T47D (cell line): ENCODE results near the gene RSAD1.

Experiments used
- DNase-seq, 2 experiments: peaks; one replicate each; pipeline versions ENCODE4 v3.0.0 to v3.0.0-alpha.2; 2011 to 2012; ENCODE audit warnings: low read depth in 1 of 2, low spot score in 1 of 2
- JUND ChIP-seq: IDR thresholded peaks from 2 replicates; pipeline ENCODE4 v1.6.1; 2012; ENCODE audit warnings: low read depth
- in situ Hi-C: cut with HindIII; loops from 2 replicates; pipeline ENCODE4 v1.10.0; 2016; ENCODE audit warnings: low sequenced_read_pairs, low pct_unique_long_range_greater_than_20kb

The RSAD1 gene

GRCh38 chr17:50480854-50481490 lies 2.3 kb downstream of the RSAD1 start:
- in situ Hi-C loops: no loop called here
- DNase-seq: no peak
- no peak for TF ChIP-seq JUND

- DNase-seq: no peak
- TF ChIP-seq JUND: no peak
- in situ Hi-C loops: no loop called here
Measured at GRCh38 chr17:50481648-50482047, 3.0 kb downstream of the RSAD1 start.

GRCh38 chr17:50482110-50482509 lies 3.5 kb downstream of the RSAD1 start:
- no peak for TF ChIP-seq JUND
- in situ Hi-C loops: no loop called here
- DNase-seq: no peak

- no peak for TF ChIP-seq JUND
- in situ Hi-C loops: no loop called here
- DNase-seq: peak; percentile 93 to 98
Measured at GRCh38 chr17:50482516-50482915, 3.9 kb downstream of the RSAD1 start.

- in situ Hi-C loops: no loop called here
- DNase-seq: no peak
- TF ChIP-seq JUND: no peak
Measured at GRCh38 chr17:50483266-50483665, 4.6 kb downstream of the RSAD1 start.

GRCh38 chr17:50484386-50485155 lies 5.9 kb downstream of the RSAD1 start:
- no peak for DNase-seq
- in situ Hi-C loops: no loop called here
- no peak for TF ChIP-seq JUND

GRCh38 chr17:50487213-50488096 lies 8.8 kb downstream of the RSAD1 start:
- in situ Hi-C loops: no loop called here
- no peak for TF ChIP-seq JUND
- peak in 1 of 2 experiments; percentile 46 for DNase-seq

GRCh38 chr17:50488880-50489279 lies 10.2 kb downstream of the RSAD1 start:
- DNase-seq: no peak
- TF ChIP-seq JUND: no peak
- in situ Hi-C loops: no loop called here

- no peak for DNase-seq
- in situ Hi-C loops: no loop called here
- no peak for TF ChIP-seq JUND
Measured at GRCh38 chr17:50491505-50491904, 12.8 kb downstream of the RSAD1 start.

- TF ChIP-seq JUND: no peak
- no peak for DNase-seq
- in situ Hi-C loops: no loop called here
Measured at GRCh38 chr17:50492214-50492613, 13.6 kb downstream of the RSAD1 start.

- DNase-seq: peak in 1 of 2 experiments; percentile 48
- no peak for TF ChIP-seq JUND
- in situ Hi-C loops: no loop called here
Measured at GRCh38 chr17:50493744-50494143, 15.1 kb downstream of the RSAD1 start.

- no peak for DNase-seq
- no peak for TF ChIP-seq JUND
- in situ Hi-C loops: no loop called here
Measured at GRCh38 chr17:50495217-50495823, 16.7 kb downstream of the RSAD1 start.

GRCh38 chr17:50495918-50496317 lies 17.3 kb downstream of the RSAD1 start:
- in situ Hi-C loops: no loop called here
- no peak for DNase-seq

More at GRCh38 chr17:50495918-50496317, 17.3 kb downstream of the RSAD1 start:
- TF ChIP-seq JUND: no peak
